Subcutaneous adipose tissue (tissue), 4 donors: ENCODE data around the gene SLC20A1. TPM values are rescaled to one million over a fixed set of nuclear protein-coding genes. Genes with fewer than 3 reads are reported as not detected.

Source experiments
- CTCF ChIP-seq: fragments of 450-650 bp; IDR thresholded peaks from one replicate; pipeline ENCODE4 v1.5.1; 2016; ENCODE audit warnings: low read depth, mild to moderate bottlenecking, control low read depth, antibody characterized with exemption, moderate library complexity
- total RNA-seq, 4 donors: library from RNA; depleted of rRNA; stranded (reverse); fragments of >200 nt; gene quantifications; one replicate each; pipeline ENCODE4 v1.1.0, GENCODE V29; 2016

SLC20A1 gene
- total RNA-seq: 10 to 100 TPM; 14.9 to 40.8 (median 33.5) TPM

GRCh38 chr2:112645310-112646101 is at the start of gene SLC20A1:
TSS of gene SLC20A1 (plus strand) at chr2:112645939. CDS start at chr2:112646829, 890 bp downstream.
- no peak for TF ChIP-seq CTCF

GRCh38 chr2:112597537-112598322 is 48.0 kb upstream of the SLC20A1 start:
- TF ChIP-seq CTCF: no peak

- TF ChIP-seq CTCF: no peak
Observed at GRCh38 chr2:112600634-112601033, 45.1 kb upstream of the SLC20A1 start.

- no peak for TF ChIP-seq CTCF
Observed at GRCh38 chr2:112601754-112602153, 44.0 kb upstream of the SLC20A1 start.

- TF ChIP-seq CTCF: no peak
Observed at GRCh38 chr2:112602917-112603316, 42.8 kb upstream of the SLC20A1 start.

GRCh38 chr2:112603731-112604130 is 42.0 kb upstream of the SLC20A1 start:
- no peak for TF ChIP-seq CTCF

- no peak for TF ChIP-seq CTCF
Observed at GRCh38 chr2:112604952-112605351, 40.8 kb upstream of the SLC20A1 start.
